HG02588 (cell line): ENCODE measurements around the gene DNASE2.
"Not testable (repeated sequence)": the region's sequence is repeated elsewhere in the genome, so short reads cannot be mapped to it uniquely, and the experiment has no call there.

ENCODE experiments used
- ATAC-seq: cut with Tn5 transposase; IDR thresholded peaks from one replicate; pipeline ENCODE4 v1.9.1; 2021; ENCODE audit warnings: mild to moderate bottlenecking, moderate library complexity; ENCODE audit not compliant: unreplicated experiment

The DNASE2 gene

DNA sequence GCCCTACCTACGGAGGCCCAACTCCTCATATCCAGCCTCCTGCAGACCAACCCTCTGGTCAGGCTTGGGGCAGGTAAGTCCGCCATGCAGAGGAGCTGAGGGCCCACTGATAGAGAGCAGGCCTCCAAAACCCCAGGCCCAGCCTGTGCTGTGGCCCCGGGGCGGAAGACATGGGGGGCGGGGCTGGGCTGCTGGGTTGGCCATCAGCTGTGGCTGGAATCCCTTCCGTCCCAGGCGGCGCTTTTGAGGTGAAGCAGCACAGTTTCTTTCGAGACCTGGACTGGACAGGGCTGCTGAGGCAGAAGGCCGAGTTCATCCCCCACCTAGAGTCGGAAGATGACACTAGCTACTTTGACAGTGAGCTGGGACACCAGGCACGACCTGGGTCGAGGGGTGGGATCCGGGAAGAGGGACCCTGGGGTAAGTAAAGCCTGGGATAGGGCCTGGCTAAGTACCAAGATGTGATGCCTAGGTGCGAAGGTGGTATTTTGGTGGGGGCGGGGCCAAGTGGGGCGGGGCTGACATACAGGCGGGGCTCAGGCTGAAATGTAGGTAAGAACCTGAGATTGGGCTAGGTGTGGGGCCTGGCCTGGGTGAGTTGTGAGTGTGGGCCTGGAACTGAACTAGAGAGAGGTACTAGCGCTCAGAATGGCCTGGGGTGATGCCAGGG is 15.4 kb downstream of the DNASE2 start:
- no peak for ATAC-seq

DNA sequence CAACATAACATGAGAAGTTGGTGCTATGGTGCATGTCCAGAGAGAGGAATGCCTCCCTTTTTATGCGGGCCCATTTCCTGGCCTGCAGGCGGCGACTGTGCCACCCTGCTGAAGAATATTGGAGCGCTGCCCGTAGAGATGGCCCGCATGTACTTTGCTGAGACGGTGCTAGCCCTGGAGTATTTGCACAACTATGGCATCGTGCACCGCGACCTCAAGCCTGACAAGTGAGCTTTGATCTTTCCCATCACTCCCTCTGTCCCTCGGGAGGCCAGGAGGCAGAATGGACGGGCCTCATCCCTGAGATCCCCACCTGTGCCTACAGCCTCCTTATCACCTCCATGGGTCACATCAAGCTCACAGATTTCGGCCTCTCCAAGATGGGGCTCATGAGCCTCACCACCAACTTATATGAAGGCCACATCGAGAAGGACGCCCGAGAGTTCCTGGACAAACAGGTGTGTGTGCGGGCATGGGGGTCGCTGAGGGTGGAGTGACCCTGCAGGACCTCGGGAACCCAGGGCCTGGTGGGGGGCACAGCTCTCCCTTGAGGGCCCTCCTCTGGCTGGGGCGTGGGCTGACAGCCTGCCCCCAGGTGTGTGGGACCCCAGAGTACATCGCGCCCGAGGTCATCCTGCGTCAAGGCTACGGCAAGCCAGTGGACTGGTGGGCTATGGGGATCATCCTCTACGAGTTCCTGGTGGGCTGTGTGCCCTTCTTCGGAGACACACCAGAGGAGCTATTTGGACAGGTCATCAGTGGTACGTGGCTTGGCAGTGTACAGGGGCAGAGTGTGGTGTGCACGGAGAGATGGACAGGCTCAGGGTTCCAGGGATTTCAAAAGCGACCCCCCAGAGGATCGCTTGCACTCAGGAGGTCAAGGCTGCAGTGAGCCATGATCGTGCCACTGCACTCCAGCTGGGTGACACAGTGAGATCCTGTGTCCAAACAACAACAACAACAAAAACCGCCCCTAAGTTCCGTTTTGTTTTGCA is 16.2 kb downstream of the DNASE2 start:
- no peak for ATAC-seq

- no peak for ATAC-seq
These were observed 17.1 kb downstream of the DNASE2 start for GRCh38 chr19:12864143-12864542.

DNA sequence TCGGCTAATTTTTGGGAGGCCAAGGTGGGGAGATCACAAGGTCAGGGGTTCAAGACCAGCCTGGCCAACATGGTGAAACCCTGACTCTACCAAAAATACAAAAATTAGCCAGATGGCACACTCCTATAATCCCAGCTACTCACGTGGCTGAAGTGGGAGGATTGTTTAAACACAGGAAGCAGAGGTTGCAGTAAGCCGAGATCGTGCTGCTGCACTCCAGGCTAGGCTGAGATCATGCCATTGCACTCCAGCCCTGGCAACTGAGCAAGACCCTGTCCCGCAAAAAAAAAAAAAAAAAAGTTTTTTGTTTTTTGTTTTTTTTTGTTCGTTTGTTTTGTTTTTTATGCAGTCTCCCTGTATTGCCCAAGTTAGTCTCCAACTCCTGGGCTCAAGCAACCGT is 21.7 kb downstream of the DNASE2 start:
- no peak for ATAC-seq

DNA sequence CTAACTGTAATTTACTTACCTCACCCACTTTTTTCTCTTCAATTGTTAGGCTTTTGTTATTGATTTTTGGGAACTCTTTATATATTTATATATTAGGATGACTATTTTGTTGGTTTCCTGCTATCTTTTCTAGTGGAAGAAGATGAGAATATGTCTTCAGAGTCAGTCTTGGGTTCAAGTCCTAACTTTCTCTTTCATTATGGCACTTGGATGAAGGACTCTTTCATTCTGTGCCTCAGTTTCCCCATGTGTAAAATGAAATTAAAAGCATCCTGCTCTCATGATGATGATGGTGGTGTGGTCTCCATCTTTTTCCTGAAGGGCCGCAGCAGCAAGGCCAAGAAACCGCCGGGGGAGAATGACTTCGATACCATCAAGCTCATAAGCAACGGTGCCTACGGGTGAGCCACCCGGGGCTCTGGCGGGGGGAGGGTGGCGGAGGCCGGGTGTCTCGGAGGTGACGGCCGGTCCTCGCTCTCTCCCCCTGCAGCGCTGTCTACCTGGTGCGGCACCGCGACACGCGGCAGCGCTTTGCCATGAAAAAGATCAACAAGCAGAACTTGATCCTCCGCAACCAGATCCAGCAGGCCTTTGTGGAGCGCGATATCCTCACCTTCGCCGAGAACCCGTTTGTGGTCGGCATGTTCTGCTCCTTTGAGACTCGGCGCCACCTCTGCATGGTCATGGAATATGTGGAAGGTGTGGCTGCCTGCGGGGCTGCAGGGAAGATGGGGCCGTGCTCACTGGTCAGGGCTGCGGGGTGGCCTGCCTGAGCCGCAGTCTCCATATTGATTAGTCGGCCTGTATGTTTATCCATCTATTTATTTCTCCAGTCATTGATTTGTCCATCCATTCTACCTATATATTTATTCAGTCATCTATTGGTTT is 23.0 kb downstream of the DNASE2 start:
- ATAC-seq = no peak

- no peak for ATAC-seq
These were observed 24.6 kb downstream of the DNASE2 start for GRCh38 chr19:12856653-12857052.

DNA sequence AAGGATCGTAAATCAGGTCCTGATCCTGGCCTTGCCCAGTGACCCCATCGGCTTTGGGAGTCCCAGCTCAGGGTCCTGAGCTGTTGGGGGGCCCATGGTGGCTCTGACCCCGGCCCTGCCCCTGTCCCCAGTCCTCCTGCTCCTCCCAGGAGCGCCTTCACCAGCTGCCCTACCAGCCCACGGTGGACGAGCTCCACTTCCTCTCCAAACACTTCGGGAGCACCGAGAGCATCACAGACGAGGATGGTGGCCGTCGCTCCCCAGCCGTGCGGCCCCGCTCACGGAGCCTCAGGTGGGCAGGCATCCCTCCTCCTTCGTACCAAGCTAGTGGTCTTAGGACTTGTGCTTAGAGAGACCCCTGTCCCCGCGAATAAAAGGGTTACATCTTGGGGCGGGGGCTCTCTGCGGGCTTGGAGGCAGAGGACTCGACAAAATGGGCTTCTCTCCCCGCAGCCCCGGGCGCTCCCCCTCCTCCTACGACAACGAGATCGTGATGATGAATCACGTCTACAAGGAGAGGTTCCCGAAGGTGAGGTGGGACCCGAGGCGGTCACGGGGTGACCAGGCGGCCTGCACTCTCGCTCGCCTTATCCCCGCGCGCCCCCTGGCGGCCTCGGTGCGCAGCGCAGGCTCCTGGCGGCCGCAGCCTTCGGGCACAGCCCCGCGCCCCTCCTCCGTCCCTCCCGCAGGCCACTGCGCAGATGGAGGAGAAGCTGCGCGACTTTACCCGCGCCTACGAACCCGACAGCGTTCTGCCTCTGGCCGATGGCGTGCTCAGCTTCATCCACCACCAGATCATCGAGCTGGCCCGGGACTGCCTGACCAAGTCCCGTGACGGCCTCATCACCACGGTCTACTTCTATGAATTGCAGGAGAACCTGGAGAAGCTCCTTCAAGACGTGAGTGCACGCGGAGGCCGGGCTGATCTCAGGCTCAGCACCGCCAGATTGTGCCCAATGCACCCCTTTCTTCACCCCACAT is 33.8 kb downstream of the DNASE2 start:
- ATAC-seq = peak; percentile 63

- ATAC-seq = not testable (repeated sequence)
These were observed 34.6 kb downstream of the DNASE2 start for GRCh38 chr19:12846613-12847012.

DNA sequence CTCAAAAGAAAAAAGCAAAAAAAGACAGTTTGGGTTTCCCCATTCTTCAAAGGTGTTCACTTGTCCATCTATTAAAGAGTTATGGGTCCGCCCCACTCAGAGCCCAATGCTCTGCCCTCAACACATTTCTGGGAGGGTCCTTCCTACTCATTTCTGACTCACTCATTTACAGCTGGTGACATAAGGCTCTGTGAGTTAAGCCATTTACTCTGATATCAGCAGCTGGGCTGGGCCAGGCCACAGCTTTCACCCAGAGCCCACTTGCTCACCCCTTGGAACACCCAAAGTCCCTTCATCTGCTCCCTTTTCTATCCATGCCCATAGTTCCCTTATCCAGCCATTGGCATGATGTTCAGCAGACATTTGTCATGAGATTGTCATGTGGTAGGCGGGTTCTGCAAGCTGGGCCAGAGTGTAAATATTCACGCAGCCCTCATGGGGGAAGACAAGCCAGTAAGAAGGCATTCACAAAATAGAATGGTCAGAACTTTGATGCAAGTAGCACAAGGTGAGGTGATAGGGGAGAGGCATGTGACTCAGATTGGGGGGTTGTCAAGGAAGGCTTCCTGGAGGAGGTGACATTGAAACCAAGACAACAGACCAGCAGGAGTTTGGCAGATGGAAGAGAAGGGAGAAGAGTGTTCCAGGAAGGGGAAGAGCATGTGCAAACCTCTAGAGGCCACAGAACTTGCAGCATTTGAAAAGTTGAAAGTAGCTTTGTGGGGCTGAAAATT is 37.1 kb downstream of the DNASE2 start:
- no peak for ATAC-seq

DNA sequence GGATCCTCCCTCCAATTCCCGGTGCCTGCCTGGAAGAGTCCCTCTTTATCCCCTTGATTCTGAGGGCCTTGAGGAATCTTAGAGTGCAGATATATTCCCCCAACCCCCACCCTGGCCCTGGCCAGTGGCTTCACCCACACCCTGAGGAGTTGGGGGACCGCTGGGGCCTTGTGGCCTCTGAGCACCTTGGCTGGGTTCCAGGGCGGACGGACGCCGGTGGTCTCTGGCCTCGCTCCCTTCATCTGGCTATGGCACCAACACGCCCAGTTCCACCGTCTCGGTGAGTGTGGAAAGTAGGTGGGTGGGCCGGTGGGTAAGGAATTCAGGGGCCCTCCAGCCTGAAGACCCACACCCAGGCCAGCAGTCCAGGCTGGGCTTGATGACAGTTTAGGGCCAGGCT is 37.9 kb downstream of the DNASE2 start:
- ATAC-seq = no peak

DNA sequence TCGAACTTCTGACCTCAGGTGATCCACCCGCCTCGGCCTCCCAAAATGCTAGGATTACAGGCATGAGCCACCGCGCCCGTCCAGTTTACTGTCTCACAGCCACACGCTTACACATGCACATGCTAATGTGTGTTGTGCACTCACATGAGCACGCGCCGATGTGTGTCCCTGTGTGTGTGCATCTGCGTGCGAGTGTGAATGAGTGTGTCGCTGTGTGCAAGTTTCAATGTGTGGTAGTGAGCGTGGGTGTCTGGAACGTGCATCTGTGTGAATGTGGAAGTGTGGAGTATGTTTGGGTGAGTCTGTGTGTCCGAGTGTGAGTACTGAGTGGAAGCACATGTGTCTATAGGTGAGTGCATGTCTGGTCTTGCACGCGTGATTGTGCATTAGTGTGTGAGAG is 38.7 kb downstream of the DNASE2 start:
- no peak for ATAC-seq

DNA sequence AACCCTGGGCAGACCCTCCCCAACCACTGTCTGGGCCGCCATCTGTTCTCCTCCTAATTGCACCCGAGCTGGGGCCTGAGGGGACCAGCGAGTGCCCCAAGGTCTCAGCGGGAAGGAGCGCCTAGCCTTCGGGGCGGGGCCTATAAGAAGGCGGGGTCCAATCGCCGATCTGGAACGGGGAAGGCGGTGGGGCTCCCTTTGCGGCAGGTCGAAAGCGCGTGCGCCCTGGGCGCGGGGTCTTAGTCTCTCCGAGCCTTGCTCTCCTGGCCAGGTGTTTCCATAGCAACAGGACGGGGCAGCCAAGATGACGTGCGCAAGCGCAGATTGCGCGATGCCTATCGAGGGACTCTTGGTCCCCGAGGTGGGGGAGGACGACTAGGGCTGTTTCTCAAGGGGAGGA is 40.2 kb downstream of the DNASE2 start:
- no peak for ATAC-seq

DNA sequence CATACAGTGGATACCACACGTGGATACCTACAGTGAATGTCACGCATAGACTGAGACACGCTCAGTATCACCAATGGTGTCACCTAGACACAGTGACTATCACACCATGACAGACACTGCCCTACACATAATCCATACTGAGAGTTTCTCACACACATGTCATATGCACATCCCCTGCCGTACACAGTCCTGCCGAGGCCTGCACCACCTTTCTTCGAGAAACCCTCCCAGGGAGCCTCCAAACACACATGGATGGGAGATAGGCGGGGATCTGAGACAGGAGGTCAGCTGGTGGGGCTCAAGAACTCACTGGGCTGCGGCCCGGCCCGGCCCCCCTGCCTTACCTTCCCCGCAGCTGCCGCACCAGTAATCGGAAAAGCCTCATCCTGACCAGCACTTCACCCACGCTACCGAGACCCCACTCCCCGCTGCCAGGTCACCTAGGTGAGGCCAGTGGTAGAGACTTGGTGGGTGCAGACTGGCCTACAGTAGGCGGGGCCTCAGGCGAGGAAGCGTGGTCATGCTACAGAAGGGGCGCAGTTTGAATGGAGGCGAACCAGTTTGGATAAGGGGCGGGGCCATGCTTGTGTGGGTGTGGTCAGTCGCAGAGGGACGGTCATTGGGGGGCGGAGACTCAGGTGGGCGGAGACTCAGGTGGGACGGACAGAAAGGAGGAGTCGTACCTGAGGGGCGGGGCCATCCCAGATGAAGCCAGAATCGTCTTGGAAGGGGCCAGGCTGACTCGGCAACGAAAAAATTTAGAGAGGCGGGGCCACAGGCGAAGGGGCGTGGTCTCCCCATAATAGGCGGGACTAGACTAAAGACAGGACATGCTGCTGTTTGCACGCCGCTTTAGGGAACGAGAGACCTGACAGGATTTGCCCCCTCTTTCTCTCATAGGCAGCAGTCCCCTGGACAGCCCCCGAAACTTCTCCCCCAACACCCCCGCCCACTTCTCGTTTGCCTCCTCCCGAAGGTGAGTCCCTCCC is 40.9 kb downstream of the DNASE2 start:
- no peak for ATAC-seq

GRCh38 chr19:12838886-12839756 is 42.1 kb downstream of the DNASE2 start:
- no peak for ATAC-seq

DNA sequence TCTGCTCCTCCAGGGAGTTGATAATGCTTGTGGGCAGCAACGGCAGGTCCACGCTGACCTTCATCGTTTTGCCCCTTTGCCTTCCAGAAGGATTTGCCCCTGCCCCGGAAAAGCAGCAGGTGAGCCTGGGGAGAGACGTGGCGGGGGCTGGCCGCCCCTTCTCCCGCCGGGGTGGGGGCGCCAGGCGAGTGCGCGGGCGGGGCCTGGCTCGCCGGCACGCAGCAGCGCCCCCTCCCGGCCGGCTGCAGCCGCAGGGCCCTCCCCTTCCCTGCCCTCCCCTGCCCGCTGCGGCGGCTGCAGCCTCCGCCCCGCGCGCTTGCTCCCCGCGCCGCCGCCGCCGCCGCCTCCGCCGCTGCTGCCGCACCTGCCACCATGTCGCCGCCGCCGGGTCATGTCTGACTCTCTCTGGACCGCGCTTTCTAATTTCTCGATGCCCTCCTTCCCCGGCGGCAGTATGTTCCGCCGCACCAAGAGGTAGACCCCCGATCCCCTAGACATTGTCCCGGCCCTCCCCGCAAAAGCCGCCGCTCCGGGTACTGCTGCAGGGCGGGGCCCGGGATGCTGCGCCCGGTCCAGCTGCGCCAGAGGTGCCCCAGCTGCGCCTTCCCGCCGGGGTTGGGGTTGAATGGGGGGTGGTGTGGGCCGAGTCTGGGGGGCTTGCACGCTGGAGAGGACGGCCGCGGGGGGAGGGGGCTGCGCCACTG is 42.9 kb downstream of the DNASE2 start, which contains the start of gene MAST1:
Gene MAST1, plus strand, starts transcription at position 334 of the 704 bp plus-strand sequence. Its CDS starts 58 bp downstream, at position 392.
- no peak for ATAC-seq

- ATAC-seq = no peak
These were observed 44.0 kb downstream of the DNASE2 start for GRCh38 chr19:12837225-12837624.
